Left forelimb (tissue), 1 donor: ENCODE data around the gene RBKS.

Experiments used
- DNase-seq: peaks from one replicate; pipeline ENCODE4 v3.0.0-alpha.2; 2018; ENCODE audit warnings: low spot score

RBKS gene

GRCh38 chr2:27734305-27734704, 155.9 kb downstream of the RBKS start:
- no peak for DNase-seq
